HG03103 (cell line): ENCODE measurements around the gene KIF26A.
"Not testable (repeated sequence)": the region's sequence is repeated elsewhere in the genome, so short reads cannot be mapped to it uniquely, and the experiment has no call there.

Source experiments
- ATAC-seq: cut with Tn5 transposase; IDR thresholded peaks from one replicate; pipeline ENCODE4 v1.9.1; 2021; ENCODE audit warnings: low read depth; ENCODE audit not compliant: unreplicated experiment

The KIF26A gene

DNA sequence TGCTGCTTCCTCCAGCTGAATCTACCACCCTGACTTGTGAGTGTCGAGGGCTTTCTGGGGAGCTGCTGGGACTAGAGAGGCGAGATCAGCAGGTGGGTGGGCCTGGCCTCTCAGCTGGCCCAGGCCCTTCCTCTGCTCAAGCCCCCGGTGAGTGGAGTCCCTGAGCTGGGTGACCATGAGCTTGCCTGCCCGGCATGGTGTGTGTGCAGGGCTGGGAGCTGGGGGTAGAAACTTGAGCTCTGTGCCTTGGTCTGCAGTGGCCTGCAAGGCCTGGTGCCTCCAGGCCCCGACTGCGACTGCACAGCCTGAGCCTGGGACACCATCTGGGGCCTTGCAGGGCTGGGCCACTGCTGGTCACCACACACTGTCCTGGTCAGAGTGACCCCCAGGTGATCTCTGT lies 67.4 kb downstream of the KIF26A start:
- ATAC-seq, result no peak

- ATAC-seq, result no peak
Measured at GRCh38 chr14:104206281-104206904, 68.0 kb downstream of the KIF26A start.

GRCh38 chr14:104207142-104208014 lies 69.0 kb downstream of the KIF26A start:
- ATAC-seq, result no peak

GRCh38 chr14:104208015-104208295 lies 69.6 kb downstream of the KIF26A start:
- ATAC-seq, result not testable (repeated sequence)

GRCh38 chr14:104208331-104208730 lies 69.9 kb downstream of the KIF26A start:
- ATAC-seq, result not testable (repeated sequence)

DNA sequence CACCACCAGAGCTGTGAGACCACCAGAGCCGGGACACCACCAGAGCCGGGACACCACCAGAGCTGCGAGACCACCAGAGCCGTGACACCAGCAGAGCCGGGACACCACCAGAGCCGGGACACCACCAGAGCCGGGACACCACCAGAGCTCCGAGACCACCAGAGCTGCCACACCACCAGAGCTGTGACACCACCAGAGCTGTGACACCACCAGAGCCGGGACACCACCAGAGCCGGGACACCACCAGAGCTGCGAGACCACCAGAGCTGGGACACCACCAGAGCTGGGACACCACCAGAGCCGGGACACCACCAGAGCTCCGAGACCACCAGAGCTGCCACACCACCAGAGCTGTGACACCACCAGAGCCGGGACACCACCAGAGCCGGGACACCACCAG lies 70.7 kb downstream of the KIF26A start:
- not testable (repeated sequence) for ATAC-seq

DNA sequence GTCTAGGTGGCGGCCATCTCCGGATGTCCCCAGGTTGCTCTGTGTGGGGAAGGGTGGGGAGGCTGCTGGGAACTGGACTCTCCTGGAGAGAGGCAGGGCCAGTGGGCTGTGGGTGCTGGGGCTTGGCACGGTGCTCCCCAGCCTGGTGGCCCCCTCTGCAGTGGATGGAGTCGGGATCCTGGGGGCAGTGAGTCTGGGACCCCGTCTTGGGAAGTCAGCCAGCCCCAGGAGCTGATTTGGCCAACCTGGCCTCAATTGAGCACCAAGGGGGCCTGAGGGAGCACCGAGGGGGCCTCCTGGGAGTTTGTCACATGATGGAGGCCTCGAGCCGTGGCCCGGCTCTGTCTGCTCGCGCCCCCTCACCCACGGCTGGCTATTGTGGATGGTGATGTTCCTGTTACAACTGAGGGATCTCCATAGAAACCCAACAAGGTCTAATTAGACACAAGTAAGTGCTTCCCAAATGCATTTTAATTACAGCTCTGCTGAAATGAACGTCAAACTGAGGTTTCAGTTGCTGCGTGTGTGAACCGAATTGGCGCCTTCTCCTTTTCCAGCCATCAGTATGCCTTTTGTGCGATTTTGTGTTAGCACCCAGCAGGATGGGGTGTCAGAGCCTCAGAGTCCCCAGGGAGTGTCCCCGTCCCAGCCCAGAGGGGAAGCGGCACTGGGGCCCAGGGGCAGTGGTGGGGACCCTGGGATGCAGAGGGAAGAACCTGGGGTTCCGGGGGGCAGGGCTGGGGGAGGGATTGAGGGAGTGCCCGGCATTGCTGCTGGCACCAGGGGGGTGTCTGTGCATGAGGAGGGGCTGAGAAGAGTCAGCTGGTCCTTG lies 71.8 kb downstream of the KIF26A start:
- no peak for ATAC-seq

GRCh38 chr14:104210817-104211195 lies 72.4 kb downstream of the KIF26A start:
- no peak for ATAC-seq

DNA sequence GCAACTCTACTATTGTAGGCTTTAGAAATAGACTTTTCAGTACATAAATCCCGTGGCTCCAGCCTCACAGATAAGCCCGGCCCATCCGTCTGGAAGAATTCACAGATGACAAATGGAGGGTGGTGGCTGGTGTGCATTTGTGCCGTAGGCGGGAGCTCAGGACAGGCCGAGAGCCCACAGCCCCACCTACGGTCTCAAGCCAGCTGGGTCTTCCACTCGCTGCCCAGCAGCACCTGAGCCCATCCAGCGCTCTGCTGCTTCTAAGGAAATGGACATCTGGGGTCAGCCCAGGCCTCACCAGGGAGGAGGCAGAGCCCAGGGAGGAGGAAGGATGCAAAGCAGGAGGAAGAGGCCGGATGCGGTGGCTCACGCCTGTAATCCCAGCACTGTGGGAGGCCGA lies 72.8 kb downstream of the KIF26A start:
- no peak for ATAC-seq

DNA sequence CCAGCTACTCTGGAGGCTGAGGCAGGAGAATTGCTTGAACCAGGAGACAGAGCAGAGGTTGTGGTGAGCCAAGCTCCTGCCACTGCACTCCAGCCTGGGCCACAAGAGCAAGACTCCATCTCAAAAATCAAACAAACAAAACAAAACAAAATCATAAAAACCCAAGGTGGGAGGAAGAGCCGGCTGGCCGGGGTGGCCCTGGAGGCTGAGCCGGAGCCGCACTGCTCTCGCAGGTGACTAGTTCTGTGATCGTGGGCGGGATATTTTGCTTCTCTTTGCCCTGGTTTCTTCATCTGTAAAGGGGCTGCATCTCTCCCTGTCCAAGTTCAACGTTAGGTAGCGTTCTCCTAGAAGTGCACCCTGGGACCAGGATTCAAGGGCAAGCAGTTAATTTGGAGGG lies 73.4 kb downstream of the KIF26A start:
- no peak for ATAC-seq

DNA sequence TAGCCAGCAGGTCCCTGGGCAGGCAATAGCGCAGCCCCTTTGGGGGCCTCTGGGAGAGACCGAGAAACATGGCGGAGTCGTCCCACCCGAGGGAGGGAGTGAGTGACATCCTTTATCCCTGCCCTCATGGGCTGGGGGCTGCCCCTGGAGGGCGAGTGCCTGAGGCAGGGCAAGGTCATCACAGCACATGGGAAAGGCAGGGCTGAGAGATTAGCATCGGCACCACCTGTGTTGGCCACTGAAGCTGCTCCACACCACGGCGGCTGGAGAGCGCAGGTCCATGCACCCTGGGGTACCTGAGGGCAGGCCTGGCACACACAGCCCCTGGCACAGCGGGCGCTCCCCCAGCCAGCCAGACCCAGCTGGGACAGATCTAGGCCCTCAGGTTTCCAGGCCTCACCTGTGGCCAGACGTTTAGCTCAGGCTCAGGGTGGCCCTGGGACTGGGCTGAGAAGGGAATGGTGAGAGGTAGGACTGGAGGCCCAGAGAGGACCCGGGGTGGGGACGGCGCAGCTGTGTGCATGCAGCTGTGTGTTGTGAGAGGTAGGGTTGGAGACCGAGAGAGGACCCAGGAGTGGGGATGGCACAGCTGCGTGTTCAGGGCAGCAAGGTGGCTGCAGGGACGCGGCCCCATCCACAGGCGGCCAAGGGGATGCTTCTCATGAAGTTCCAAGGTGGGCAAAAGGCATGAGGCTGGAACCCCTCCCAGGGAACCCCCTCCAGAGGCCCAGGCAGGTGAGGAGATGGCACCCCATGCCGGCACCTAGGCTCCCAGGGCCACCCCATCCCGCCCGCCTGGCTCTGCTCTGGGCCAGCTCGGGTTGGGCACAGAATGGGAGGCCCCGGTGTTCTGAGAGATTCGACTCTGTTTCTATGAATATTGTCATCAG lies 74.1 kb downstream of the KIF26A start:
- no peak for ATAC-seq

GRCh38 chr14:104213301-104214034 lies 75.1 kb downstream of the KIF26A start:
- ATAC-seq, result no peak

DNA sequence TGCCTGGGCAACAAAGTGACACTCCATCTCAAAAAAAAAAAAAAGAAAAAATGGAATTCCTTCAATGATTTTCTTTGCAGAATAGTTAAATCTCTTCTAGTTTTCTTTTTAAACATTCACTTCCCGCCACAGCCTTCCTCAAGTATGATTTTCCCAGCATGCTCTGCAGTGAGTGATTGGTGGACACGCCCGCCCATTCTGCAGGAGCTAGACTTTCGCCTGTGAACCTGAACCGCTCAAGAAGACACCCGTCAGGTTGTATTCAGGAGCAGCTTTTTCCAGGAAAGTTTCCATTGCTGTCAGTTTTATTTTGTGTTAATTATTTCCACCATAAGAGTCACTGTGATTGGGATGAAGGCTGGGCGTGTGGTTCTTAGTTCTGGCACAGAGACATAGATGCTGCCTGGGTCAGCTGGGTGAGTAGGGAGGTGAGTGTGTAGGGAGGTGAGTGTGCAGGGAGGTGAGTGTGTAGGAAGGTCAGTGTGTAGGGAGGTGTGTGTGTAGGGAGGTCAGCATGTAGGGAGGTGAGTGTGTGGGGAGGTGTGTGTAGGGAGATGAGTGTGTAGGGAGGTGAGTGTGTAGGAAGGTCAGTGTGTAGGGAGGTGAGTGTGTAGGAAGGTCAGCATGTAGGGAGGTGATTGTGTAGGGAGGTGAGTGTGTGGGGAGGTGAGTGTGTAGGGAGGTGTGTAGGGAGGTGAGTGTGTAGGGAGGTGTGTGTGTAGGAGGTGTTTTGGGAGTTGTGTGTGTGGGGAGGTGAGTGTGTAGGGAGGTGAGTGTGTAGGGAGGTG lies 76.2 kb downstream of the KIF26A start:
- no peak for ATAC-seq

GRCh38 chr14:104215706-104216334 lies 77.4 kb downstream of the KIF26A start:
- no peak for ATAC-seq

DNA sequence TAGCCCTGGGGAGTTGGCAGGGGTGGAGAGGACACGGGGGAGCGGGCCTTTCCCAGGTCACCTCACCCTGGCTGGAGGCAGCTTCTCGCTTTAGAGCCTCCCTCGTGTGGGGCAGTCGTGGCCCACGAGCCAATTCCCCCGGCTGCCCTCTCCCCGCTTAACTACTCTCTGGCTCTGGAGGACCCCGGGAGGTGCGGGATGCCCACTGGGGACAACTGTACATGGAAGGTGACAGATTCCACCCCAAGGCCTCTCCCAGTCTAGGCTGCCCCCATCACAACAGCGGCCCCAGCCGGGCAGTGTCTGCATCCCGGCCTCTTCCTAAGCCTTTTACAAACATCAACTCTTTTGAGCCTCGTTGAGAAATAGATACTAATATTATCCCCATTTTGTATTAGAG lies 78.1 kb downstream of the KIF26A start:
- ATAC-seq, result no peak

DNA sequence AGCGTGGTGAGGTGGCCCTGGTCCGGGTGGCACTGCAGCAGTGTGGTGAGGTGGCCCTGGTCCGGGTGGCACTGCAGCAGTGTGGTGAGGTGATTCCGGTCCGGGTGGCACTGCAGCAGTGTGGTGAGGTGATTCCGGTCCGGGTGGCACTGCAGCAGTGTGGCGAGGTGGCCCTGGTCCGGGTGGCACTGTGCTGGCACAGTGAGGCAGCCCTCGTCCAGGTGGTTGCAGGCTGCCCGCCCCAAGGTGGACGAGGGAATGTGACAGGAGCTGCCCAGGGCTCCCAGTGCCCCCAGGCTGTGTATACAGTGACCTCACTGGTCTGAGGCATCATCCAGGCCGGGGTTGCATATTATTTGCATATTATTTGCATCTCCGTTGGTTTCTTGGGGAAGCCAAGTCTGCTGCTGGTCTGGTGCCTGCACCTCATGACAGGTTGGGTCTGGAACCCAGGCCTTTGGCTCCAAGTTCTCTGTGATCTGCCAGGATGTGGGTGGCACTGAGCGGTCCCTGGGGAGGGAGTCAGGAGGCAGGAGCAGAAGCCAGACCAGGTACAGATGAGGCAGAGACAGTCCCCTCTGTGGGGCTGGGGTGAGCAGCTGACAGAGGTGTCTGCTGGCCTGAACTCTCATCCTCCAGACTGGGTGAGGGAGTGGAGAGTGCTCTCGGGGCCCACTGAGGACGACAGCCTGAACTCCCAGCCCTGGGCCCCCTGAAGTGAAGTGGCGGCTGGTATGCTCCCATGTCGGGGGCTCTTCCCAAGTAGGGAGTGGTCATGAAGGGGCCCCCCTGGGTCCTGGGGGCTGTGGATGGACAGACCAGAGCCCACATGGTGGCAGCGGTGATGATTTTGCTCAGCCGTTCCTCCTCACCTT lies 79.3 kb downstream of the KIF26A start:
- ATAC-seq, result no peak

DNA sequence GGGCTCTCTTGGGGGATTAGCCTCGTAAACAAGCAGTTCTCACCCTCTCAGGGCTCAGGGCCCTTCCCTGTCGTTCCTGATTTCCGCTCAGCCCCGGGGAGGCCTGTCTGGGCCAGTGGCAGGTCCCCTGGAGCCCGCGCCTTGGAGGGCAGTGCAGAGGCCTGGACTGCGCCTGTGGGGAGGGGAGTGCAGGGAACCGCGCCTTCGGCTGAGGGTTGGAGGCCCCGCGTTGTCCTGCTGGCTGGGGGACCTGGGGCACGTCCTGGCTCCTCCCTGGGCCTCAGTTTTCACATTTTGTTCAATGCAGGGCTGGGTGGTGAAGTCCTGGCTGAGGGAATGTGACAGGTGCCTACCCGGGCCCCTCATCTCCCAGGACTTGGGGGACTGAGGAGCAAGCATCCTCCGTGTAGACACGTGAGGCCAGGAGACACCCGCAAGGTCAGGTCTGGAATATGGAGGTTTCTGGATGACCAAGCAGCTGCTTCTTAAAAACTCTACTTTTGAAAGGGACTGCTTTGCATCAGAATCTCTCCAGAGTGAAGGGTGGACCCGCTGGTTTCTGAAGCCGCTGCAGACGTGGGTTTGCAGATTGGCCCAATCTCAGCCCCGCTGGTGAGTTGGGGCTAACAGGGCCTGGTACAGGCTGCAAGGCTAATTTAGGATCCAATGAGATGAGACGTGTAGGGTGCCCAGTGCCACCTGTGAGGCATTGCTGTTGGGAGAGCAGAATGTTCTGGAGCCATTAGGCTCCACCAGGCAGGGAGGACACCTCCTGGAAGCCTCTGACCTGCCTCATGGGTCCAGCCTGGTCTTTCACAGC lies 80.2 kb downstream of the KIF26A start:
- ATAC-seq, result no peak
